H9 (cell line): ENCODE data around the gene SYNPO. TPM values are rescaled to one million over a fixed set of nuclear protein-coding genes. Genes with fewer than 3 reads are reported as not detected.

Experiments
- DNase-seq: peaks from one replicate; pipeline ENCODE4 v3.0.0-alpha.2; 2017
- H2AFZ ChIP-seq: one replicate; pipeline ENCODE4 v1.6.1; 2013; ENCODE audit warnings: mild to moderate bottlenecking, low read length, control low read depth, moderate library complexity
- H2AK5ac ChIP-seq: 2 replicates; pipeline ENCODE4 v1.6.1; 2013; ENCODE audit warnings: low read length, control low read depth, mixed read lengths; ENCODE audit not compliant: insufficient read length
- H2BK120ac ChIP-seq: one replicate; pipeline ENCODE4 v1.6.1; 2013; ENCODE audit warnings: low read depth, mild to moderate bottlenecking, low read length, control low read depth, inconsistent platforms; ENCODE audit not compliant: poor library complexity, severe bottlenecking
- H2BK12ac ChIP-seq: 2 replicates; pipeline ENCODE4 v1.6.1; 2013; ENCODE audit warnings: low read length, control low read depth, mixed read lengths, low read depth; ENCODE audit not compliant: insufficient read length
- H2BK15ac ChIP-seq: 2 replicates; pipeline ENCODE4 v1.6.1; 2013; ENCODE audit warnings: low read depth, low read length, control low read depth
- H2BK20ac ChIP-seq: one replicate; pipeline ENCODE4 v1.6.1; 2013; ENCODE audit warnings: low read depth, mild to moderate bottlenecking, low read length, control low read depth, inconsistent platforms; ENCODE audit not compliant: poor library complexity, severe bottlenecking
- H2BK5ac ChIP-seq: 2 replicates; pipeline ENCODE4 v1.6.1; 2013; ENCODE audit warnings: low read length, control low read depth, mixed read lengths; ENCODE audit not compliant: insufficient read length
- H3K14ac ChIP-seq: 2 replicates; pipeline ENCODE4 v1.6.1; 2013; ENCODE audit warnings: low read length, control low read depth; ENCODE audit not compliant: insufficient read depth
- H3K18ac ChIP-seq: 2 replicates; pipeline ENCODE4 v1.6.1; 2013; ENCODE audit warnings: low read depth, mild to moderate bottlenecking, mixed read lengths, low read length, control low read depth; ENCODE audit not compliant: insufficient read length
- H3K23ac ChIP-seq: 2 replicates; pipeline ENCODE4 v1.6.1; 2013; ENCODE audit warnings: low read length, control low read depth, mixed read lengths, low read depth; ENCODE audit not compliant: insufficient read length
- H3K23me2 ChIP-seq: 2 replicates; pipeline ENCODE4 v1.6.1; 2013; ENCODE audit warnings: low read depth, mild to moderate bottlenecking, mixed read lengths, low read length, control low read depth; ENCODE audit not compliant: insufficient read length, poor library complexity, severe bottlenecking
- H3K27ac ChIP-seq: 2 replicates; pipeline ENCODE4 v1.5.1; 2013; ENCODE audit warnings: low read length, control low read depth, mixed read lengths, low read depth; ENCODE audit not compliant: insufficient read length
- H3K27me3 ChIP-seq: 2 replicates; pipeline ENCODE4 v1.6.1; 2013; ENCODE audit warnings: low read length, control low read depth, inconsistent platforms; ENCODE audit not compliant: insufficient read depth
- H3K4ac ChIP-seq: 2 replicates; pipeline ENCODE4 v1.6.1; 2013; ENCODE audit warnings: low read depth, mild to moderate bottlenecking, control low read depth, inconsistent platforms, low read length, moderate library complexity
- H3K4me1 ChIP-seq: 2 replicates; pipeline ENCODE4 v1.6.1; 2013; ENCODE audit warnings: low read length, control low read depth, inconsistent platforms; ENCODE audit not compliant: insufficient read depth
- H3K4me2 ChIP-seq: 2 replicates; pipeline ENCODE4 v1.6.1; 2013; ENCODE audit warnings: low read length, control low read depth, mixed read lengths; ENCODE audit not compliant: insufficient read length, insufficient read depth
- H3K56ac ChIP-seq: 2 replicates; pipeline ENCODE4 v1.6.1; 2013; ENCODE audit warnings: low read depth, mild to moderate bottlenecking, mixed read lengths, low read length, control low read depth; ENCODE audit not compliant: insufficient read length
- H3K79me1 ChIP-seq: 2 replicates; pipeline ENCODE4 v1.6.1; 2013; ENCODE audit warnings: low read depth, mild to moderate bottlenecking, moderate library complexity, low read length, control low read depth, inconsistent platforms; ENCODE audit not compliant: insufficient read depth, poor library complexity, severe bottlenecking
- H3K79me2 ChIP-seq: 2 replicates; pipeline ENCODE4 v1.6.1; 2013; ENCODE audit warnings: low read length, control low read depth, inconsistent platforms; ENCODE audit not compliant: insufficient read depth
- H3K9ac ChIP-seq: 2 replicates; pipeline ENCODE4 v1.6.1; 2013; ENCODE audit warnings: low read length, control low read depth, mixed read lengths; ENCODE audit not compliant: insufficient read length; ENCODE audit errors: extremely low read depth
- H3K9me3 ChIP-seq: one replicate; pipeline ENCODE4 v1.6.1; 2013; ENCODE audit warnings: low read depth, low read length, inconsistent platforms; ENCODE audit not compliant: control insufficient read depth
- H3T11ph ChIP-seq: one replicate; pipeline ENCODE4 v1.6.1; 2013; ENCODE audit warnings: mild to moderate bottlenecking, low read length, control low read depth, inconsistent platforms
- H4K20me1 ChIP-seq: one replicate; pipeline ENCODE4 v1.6.1; 2013; ENCODE audit not compliant: control insufficient read depth, insufficient read length, insufficient read depth
- H4K5ac ChIP-seq: 2 replicates; pipeline ENCODE4 v1.6.1; 2013; ENCODE audit warnings: low read depth, mild to moderate bottlenecking, mixed read lengths, low read length, control low read depth; ENCODE audit not compliant: insufficient read length
- H4K8ac ChIP-seq: replicated peaks from 2 replicates; pipeline ENCODE4 v1.6.1; 2013; ENCODE audit warnings: low read length, control low read depth, mixed read lengths, low read depth; ENCODE audit not compliant: insufficient read length
- H4K91ac ChIP-seq: 2 replicates; pipeline ENCODE4 v1.6.1; 2013; ENCODE audit warnings: low read depth, mild to moderate bottlenecking, moderate library complexity, mixed read lengths, low read length, control low read depth; ENCODE audit not compliant: insufficient read length
- H3K27ac Mint-ChIP-seq, 3 experiments: 2 replicates in 2 of 3; 3 replicates in 1 of 3; pipeline ENCODE4 v1.8.0; 2020 to 2021; ENCODE audit warnings: mixed read lengths in 3 of 3, mild to moderate bottlenecking in 1 of 3, moderate library complexity in 1 of 3
- H3K27me3 Mint-ChIP-seq: 2 replicates; pipeline ENCODE4 v1.8.0; 2021; ENCODE audit warnings: low read depth, mild to moderate bottlenecking, moderate library complexity, mixed read lengths
- H3K36me3 Mint-ChIP-seq, 3 experiments: 2 replicates in 2 of 3; 3 replicates in 1 of 3; pipeline ENCODE4 v1.8.0; 2020 to 2021; ENCODE audit warnings: low read depth in 3 of 3, mixed read lengths in 3 of 3; ENCODE audit not compliant: insufficient read depth in 1 of 3
- H3K4me1 Mint-ChIP-seq, 2 experiments: 2 replicates each; pipeline ENCODE4 v1.8.0; 2020; ENCODE audit warnings: mixed read lengths in 2 of 2
- H3K4me3 Mint-ChIP-seq, 2 experiments: 2 replicates in 1 of 2; 3 replicates in 1 of 2; pipeline ENCODE4 v1.8.0; 2020 to 2021; ENCODE audit warnings: mild to moderate bottlenecking in 2 of 2, mixed read lengths in 2 of 2, moderate library complexity in 1 of 2
- H3K9me3 Mint-ChIP-seq, 2 experiments: 2 replicates in 1 of 2; 3 replicates in 1 of 2; pipeline ENCODE4 v1.8.0; 2020; ENCODE audit warnings: mild to moderate bottlenecking in 2 of 2, mixed read lengths in 2 of 2, moderate library complexity in 1 of 2
- WGBS: extraction: QIAGEN DNeasy Blood & Tissue Kit; methylation state at CpG from one replicate; pipeline ENCODE4 v1.1.7; 2013; ENCODE audit warnings: missing lambda C conversion rate, low lambda C conversion rate, mixed read lengths; ENCODE audit not compliant: insufficient read length; ENCODE audit errors: extremely low coverage; 5-methylcytosine and 5-hydroxymethylcytosine counted together
- total RNA-seq: library from RNA; stranded (reverse); gene quantifications from 2 replicates; pipeline ENCODE4 v1.2.1, GENCODE V29; 2021
- TF ChIP-seq, protein P1 (sequence below): fragments of 200-600 bp; sonication (generic); conservative IDR thresholded peaks from 3 replicates; pipeline ENCODE4 v1.8.0; 2021; ENCODE audit warnings: antibody characterized with exemption, mild to moderate bottlenecking

SYNPO gene
- total RNA-seq, 1 experiment from 2014 or later, result 1.7 TPM

DNA sequence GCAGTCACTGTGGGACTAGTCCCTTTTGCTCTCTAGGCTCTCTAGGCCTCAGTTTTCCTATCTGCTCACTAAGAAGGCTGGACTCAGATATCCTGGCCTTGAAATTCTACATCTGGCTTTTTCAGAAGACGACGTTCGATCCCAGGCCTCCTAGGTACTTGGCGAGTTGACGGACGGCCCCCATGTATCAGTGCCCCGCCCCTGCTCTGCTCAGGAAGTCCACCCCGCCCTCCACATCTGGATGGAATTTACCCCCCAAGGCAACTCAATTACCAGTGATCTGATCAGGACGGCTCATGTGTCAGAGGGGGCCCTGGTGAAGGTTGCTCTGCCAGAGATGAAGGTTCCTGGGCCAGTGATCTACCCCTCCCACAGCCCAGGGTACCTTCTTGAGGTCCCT is 44.1 kb upstream of the SYNPO start:
- Histone ChIP-seq H2AFZ (no peak overlapping the region), H3K27me3 (no peaks in the 10 kb centered on the region), H3K79me1 (no peaks in the 10 kb centered on the region), H4K5ac (no peak overlapping the region), H3K4ac (no peak overlapping the region), H4K20me1 (no peaks in the 10 kb centered on the region), H3K14ac (no peak overlapping the region), H2BK12ac (no peak overlapping the region), H2BK20ac (no peak overlapping the region), H4K91ac (no peak overlapping the region), H2BK120ac (no peak overlapping the region), H3K27ac (no peak overlapping the region), H3K56ac (no peak overlapping the region), H2BK5ac (no peak overlapping the region), H3K4me2 (no peak overlapping the region), H2AK5ac (no peak overlapping the region), H3K9ac (no peak overlapping the region), H4K8ac (no peak overlapping the region), H3K4me1 (no peaks in the 10 kb centered on the region), H3K9me3 (no peaks in the 10 kb centered on the region), H3T11ph (no peak overlapping the region), H3K23ac (no peak overlapping the region), H3K18ac (no peak overlapping the region), H3K23me2 (no peaks in the 10 kb centered on the region), H3K79me2 (no peaks in the 10 kb centered on the region), H2BK15ac (no peak overlapping the region)
- no peaks in the 10 kb centered on the region for H3K9me3 Mint-ChIP-seq
- WGBS, result no CpG with 5 or more reads among the region's 9 CpGs
- TF ChIP-seq, protein P1, sequence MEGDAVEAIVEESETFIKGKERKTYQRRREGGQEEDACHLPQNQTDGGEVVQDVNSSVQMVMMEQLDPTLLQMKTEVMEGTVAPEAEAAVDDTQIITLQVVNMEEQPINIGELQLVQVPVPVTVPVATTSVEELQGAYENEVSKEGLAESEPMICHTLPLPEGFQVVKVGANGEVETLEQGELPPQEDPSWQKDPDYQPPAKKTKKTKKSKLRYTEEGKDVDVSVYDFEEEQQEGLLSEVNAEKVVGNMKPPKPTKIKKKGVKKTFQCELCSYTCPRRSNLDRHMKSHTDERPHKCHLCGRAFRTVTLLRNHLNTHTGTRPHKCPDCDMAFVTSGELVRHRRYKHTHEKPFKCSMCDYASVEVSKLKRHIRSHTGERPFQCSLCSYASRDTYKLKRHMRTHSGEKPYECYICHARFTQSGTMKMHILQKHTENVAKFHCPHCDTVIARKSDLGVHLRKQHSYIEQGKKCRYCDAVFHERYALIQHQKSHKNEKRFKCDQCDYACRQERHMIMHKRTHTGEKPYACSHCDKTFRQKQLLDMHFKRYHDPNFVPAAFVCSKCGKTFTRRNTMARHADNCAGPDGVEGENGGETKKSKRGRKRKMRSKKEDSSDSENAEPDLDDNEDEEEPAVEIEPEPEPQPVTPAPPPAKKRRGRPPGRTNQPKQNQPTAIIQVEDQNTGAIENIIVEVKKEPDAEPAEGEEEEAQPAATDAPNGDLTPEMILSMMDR, result no peak
- no peak overlapping the region for H3K4me3 Mint-ChIP-seq
- no peaks in the 10 kb centered on the region; a peak in 1 of 7 replicates for H3K36me3 Mint-ChIP-seq
- H3K27ac Mint-ChIP-seq, result no peak overlapping the region
- peaks cover 11 to 24% of the 10 kb centered on the region in 2 experiments for H3K4me1 Mint-ChIP-seq
- no peaks in the 10 kb centered on the region for H3K27me3 Mint-ChIP-seq
- DNase-seq, result no peak
